HEK293 (cell line): ENCODE results near the gene AAK1.

Experiments
- CTCF ChIA-PET: fragments of 350-600 bp; formaldehyde crosslinking; extraction: SDS; loops from one replicate; lab custom pipeline; 2021; ENCODE audit warnings: antibody characterized with exemption; lab: Yijun Ruan, JAX
- POLR2A ChIA-PET: fragments of 300-600 bp; formaldehyde crosslinking; extraction: SDS; loops from one replicate; lab custom pipeline; 2020; ENCODE audit warnings: antibody characterized with exemption, inconsistent platforms; lab: Yijun Ruan, JAX
- H3K27ac ChIP-seq: fragments of 200-500 bp; sonication (Bioruptor generic); 2 replicates; pipeline ENCODE4 v1.5.1; 2014; ENCODE audit warnings: low read depth, low read length, control low read depth, inconsistent platforms; ENCODE audit errors: extremely low read depth
- H3K36me3 ChIP-seq, 2 experiments: fragments of 200-500 bp in 1 of 2; sonication (Bioruptor generic) in 1 of 2; 1 replicate in 1 of 2; 2 replicates in 1 of 2; pipeline ENCODE4 v1.5.1; 2014 to 2017; ENCODE audit warnings: inconsistent platforms in 2 of 2, low read length in 2 of 2; ENCODE audit not compliant: control insufficient read depth in 2 of 2, insufficient read depth in 1 of 2
- H3K4me1 ChIP-seq: fragments of 200-500 bp; sonication (Bioruptor generic); 2 replicates; pipeline ENCODE4 v1.5.1; 2014; ENCODE audit warnings: mild to moderate bottlenecking, low read length, inconsistent platforms; ENCODE audit not compliant: control insufficient read depth, insufficient read depth
- H3K4me3 ChIP-seq: 2 replicates; pipeline ENCODE4 v1.5.1; 2011; ENCODE audit warnings: low read depth, mild to moderate bottlenecking, control low read depth, low read length, moderate library complexity
- H3K9me3 ChIP-seq: fragments of 200-500 bp; sonication (Bioruptor generic); 2 replicates; pipeline ENCODE4 v1.5.1; 2014; ENCODE audit warnings: low read depth, low read length, inconsistent platforms; ENCODE audit not compliant: control insufficient read depth, insufficient read depth
- KLF17 ChIP-seq: fragments of 450-650 bp; formaldehyde crosslinking; IDR thresholded peaks from 2 replicates; pipeline ENCODE4 v1.5.1; 2016; ENCODE audit warnings: missing biosample characterization, missing genetic modification characterization
- KLF7 ChIP-seq: fragments of 450-650 bp; formaldehyde crosslinking; IDR thresholded peaks from 2 replicates; pipeline ENCODE4 v1.5.1; 2016; ENCODE audit warnings: missing biosample characterization, missing genetic modification characterization, borderline replicate concordance
- MEIS1 ChIP-seq: sonication (generic); formaldehyde crosslinking; IDR thresholded peaks from 2 replicates; pipeline ENCODE4 v1.8.1; 2022; ENCODE audit warnings: missing genetic modification reagents, mild to moderate bottlenecking, borderline replicate concordance
- PRDM2 ChIP-seq: fragments of 450-650 bp; formaldehyde crosslinking; IDR thresholded peaks from 2 replicates; pipeline ENCODE4 v1.5.1; 2016; ENCODE audit warnings: missing biosample characterization, missing genetic modification characterization, borderline replicate concordance
- REPIN1 ChIP-seq: fragments of 450-650 bp; formaldehyde crosslinking; IDR thresholded peaks from 2 replicates; pipeline ENCODE4 v1.5.1; 2017; ENCODE audit warnings: missing biosample characterization, missing genetic modification characterization, low read depth
- ZBTB1 ChIP-seq: fragments of 450-650 bp; formaldehyde crosslinking; IDR thresholded peaks from 2 replicates; pipeline ENCODE4 v1.5.1; 2016; ENCODE audit warnings: missing biosample characterization, missing genetic modification characterization
- ZBTB10 ChIP-seq: fragments of 450-650 bp; formaldehyde crosslinking; IDR thresholded peaks from 2 replicates; pipeline ENCODE4 v1.5.1; 2016; ENCODE audit warnings: missing biosample characterization, missing genetic modification characterization
- ZNF2 ChIP-seq: fragments of 450-650 bp; formaldehyde crosslinking; IDR thresholded peaks from 2 replicates; pipeline ENCODE4 v1.5.1; 2016; ENCODE audit warnings: missing biosample characterization, missing genetic modification characterization
- ZNF26 ChIP-seq: fragments of 450-650 bp; formaldehyde crosslinking; IDR thresholded peaks from 2 replicates; pipeline ENCODE4 v1.5.1; 2016; ENCODE audit warnings: missing biosample characterization, missing genetic modification characterization
- ZNF37A ChIP-seq: fragments of 450-650 bp; IDR thresholded peaks from 2 replicates; pipeline ENCODE4 v1.5.1; 2018; ENCODE audit warnings: missing biosample characterization, missing genetic modification characterization
- ZNF426 ChIP-seq: fragments of 450-650 bp; formaldehyde crosslinking; IDR thresholded peaks from 2 replicates; pipeline ENCODE4 v1.5.1; 2017; ENCODE audit warnings: missing biosample characterization, missing genetic modification characterization, mild to moderate bottlenecking, inconsistent platforms, moderate library complexity
- ZNF529 ChIP-seq: fragments of 450-650 bp; formaldehyde crosslinking; IDR thresholded peaks from 2 replicates; pipeline ENCODE4 v1.5.1; 2017; ENCODE audit warnings: missing genetic modification characterization, missing biosample characterization; ENCODE audit not compliant: insufficient replicate concordance
- ZNF596 ChIP-seq: fragments of 450-650 bp; IDR thresholded peaks from 2 replicates; pipeline ENCODE4 v1.5.0; 2018; ENCODE audit warnings: missing biosample characterization, mild to moderate bottlenecking, missing genetic modification characterization, moderate library complexity
- ZNF660 ChIP-seq: fragments of 450-650 bp; IDR thresholded peaks from 2 replicates; pipeline ENCODE4 v1.5.1; 2018; ENCODE audit warnings: missing biosample characterization, mild to moderate bottlenecking, missing genetic modification characterization
- ZNF692 ChIP-seq: fragments of 450-650 bp; formaldehyde crosslinking; IDR thresholded peaks from 2 replicates; pipeline ENCODE4 v1.5.1; 2016; ENCODE audit warnings: missing biosample characterization, missing genetic modification characterization
- ZNF785 ChIP-seq: fragments of 450-650 bp; formaldehyde crosslinking; IDR thresholded peaks from 2 replicates; pipeline ENCODE4 v1.5.1; 2016; ENCODE audit warnings: missing biosample characterization, missing genetic modification characterization
- ZNF792 ChIP-seq: fragments of 450-650 bp; formaldehyde crosslinking; IDR thresholded peaks from 2 replicates; pipeline ENCODE4 v1.5.1; 2016; ENCODE audit warnings: missing biosample characterization, missing genetic modification characterization
- ZSCAN16 ChIP-seq: fragments of 450-650 bp; formaldehyde crosslinking; IDR thresholded peaks from 2 replicates; pipeline ENCODE4 v1.5.1; 2016; ENCODE audit warnings: missing biosample characterization, missing genetic modification characterization

Gene AAK1

GRCh38 chr2:69572641-69573040 lies 70.9 kb downstream of the AAK1 start:
- peaks cover 12% of the 10 kb centered on the region for H3K4me1 ChIP-seq
- CTCF ChIA-PET, result interaction anchor here (0.8 to 1.2 kb wide), 3 partner anchors 15 to 144 kb away, joined by 3 to 4 read pairs (median 3); no protein-coding TSS in a partner anchor
- no peak overlapping the region for H3K27ac ChIP-seq
- POLR2A ChIA-PET, result no interaction called here
- TF ChIP-seq ZSCAN16 (tag by site-specific recombination) (no peak), ZNF660 (tag by site-specific recombination) (no peak), KLF17 (tag by site-specific recombination) (no peak), ZNF692 (tag by site-specific recombination) (no peak), ZNF2 (no peak), MEIS1 (CRISPR knock-in tag) (no peak), ZNF26 (no peak), ZNF426 (tag by site-specific recombination) (no peak), ZNF596 (no peak), REPIN1 (tag by site-specific recombination) (no peak), ZBTB1 (tag by site-specific recombination) (no peak), KLF7 (no peak), ZNF529 (no peak), ZBTB10 (no peak), ZNF785 (no peak), ZNF37A (tag by site-specific recombination) (no peak), PRDM2 (tag by site-specific recombination) (no peak), ZNF792 (tag by site-specific recombination) (no peak)
- no peak overlapping the region for H3K4me3 ChIP-seq
- no peaks in the 10 kb centered on the region for H3K36me3 ChIP-seq
- no peaks in the 10 kb centered on the region for H3K9me3 ChIP-seq
